IPS-NIHi11 (cell line): Measurements from ENCODE around the gene LPCAT3.
"Not testable (repeated sequence)": the region's sequence is repeated elsewhere in the genome, so short reads cannot be mapped to it uniquely, and the experiment has no call there.

Source experiments
- DNase-seq: peaks from one replicate; pipeline ENCODE4 v3.0.0; 2012; ENCODE audit warnings: mixed read lengths, low spot score

LPCAT3 gene

GRCh38 chr12:7018350-7019042, at the start of gene LPCAT3:
TSS of gene LPCAT3 (minus strand) at chr12:7018476. CDS start at chr12:7018424, 52 bp downstream.
- peak; percentile 98 for DNase-seq

- no peak for DNase-seq
Observed at GRCh38 chr12:7067096-7067495, 48.8 kb upstream of the LPCAT3 start.

GRCh38 chr12:7066596-7066995, 48.3 kb upstream of the LPCAT3 start:
- DNase-seq = no peak

DNA sequence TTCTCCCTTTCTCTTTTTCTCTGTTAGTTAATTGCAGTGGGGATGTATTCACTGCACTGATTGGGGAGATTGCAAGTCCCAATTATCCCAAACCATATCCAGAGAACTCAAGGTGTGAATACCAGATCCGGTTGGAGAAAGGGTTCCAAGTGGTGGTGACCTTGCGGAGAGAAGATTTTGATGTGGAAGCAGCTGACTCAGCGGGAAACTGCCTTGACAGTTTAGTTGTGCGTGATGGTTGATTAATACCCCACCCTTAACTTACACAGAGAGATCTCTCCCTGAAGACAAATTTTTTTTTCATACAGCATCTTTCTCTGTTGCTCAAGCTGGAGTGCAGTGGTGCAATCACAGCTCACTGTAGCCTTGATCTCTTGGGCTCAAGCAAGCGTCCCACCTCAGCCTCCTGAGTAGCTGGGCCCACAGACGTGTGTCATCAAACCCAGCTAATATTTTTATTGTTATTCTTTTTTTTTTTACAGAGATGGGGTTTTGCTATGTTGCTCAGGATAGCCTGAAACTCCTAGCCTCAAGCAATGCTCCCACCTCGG, 46.9 kb upstream of the LPCAT3 start:
- no peak for DNase-seq

DNA sequence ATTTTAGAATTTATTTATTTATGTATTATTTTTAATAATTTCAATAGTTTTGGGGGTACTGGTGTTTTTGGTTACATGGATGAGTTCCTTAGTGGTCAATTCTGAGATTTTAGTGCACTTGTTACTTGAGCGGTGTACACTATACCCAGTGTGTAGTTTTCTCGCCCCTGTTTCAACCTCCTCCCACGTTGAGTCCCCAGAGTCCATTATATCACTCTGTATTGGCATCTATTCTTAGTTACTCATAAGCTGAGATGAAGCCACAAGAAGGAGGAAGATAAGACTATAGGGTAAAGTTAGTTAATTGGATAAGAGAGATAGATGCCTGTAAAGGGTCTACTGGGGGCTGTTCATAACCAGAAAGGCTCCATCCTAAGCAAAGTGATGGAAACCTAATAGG, 46.2 kb upstream of the LPCAT3 start:
- DNase-seq = no peak

DNA sequence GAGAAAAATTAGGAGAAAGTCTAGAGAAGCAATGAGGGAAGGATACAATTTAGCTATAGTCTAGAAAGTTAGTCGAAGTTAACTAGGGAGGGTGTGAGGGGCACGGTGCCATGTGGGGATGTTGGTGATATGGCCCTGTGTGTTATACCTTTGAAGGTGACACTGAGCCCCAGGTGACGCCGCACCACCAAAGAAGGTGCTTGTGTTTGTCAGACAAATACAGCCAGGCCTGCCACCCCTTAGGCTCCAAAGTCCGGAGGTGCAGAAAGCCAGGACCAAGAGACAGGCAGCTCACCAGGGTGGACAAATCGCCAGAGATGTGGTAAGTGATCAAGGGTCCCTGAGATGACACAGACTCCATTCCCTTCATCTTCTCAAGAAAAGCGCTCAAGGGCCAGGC, 43.3 kb upstream of the LPCAT3 start:
- no peak for DNase-seq

DNA sequence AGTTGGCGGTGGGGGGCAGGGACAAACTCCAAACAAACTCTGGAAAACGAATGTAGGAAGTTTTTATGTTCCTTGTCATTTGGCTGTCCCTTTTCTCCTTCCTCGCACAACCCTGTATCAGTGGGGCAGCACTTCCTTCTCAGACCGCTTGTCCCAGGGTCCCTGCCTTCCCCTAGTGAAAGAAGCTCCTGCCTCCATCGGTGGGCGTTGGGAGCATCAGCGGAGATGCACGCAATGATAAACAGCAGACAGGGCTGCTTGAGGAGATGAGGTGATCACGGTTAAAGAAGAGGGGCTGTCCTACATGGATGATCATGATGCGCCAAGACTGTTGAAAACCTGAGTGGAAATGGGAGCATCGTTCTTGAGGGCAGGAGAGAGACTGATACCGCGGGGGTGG, 42.9 kb upstream of the LPCAT3 start:
- DNase-seq = no peak

GRCh38 chr12:7060353-7060954, 42.2 kb upstream of the LPCAT3 start, which contains the start of gene C1S:
TSS of gene C1S (plus strand) at chr12:7060718. CDS start at chr12:7061913, 1,195 bp downstream.
- DNase-seq = peak; percentile 64

- no peak for DNase-seq
Observed at GRCh38 chr12:7059780-7060179, 41.5 kb upstream of the LPCAT3 start.

GRCh38 chr12:7058850-7059395, 40.6 kb upstream of the LPCAT3 start:
- no peak for DNase-seq

DNA sequence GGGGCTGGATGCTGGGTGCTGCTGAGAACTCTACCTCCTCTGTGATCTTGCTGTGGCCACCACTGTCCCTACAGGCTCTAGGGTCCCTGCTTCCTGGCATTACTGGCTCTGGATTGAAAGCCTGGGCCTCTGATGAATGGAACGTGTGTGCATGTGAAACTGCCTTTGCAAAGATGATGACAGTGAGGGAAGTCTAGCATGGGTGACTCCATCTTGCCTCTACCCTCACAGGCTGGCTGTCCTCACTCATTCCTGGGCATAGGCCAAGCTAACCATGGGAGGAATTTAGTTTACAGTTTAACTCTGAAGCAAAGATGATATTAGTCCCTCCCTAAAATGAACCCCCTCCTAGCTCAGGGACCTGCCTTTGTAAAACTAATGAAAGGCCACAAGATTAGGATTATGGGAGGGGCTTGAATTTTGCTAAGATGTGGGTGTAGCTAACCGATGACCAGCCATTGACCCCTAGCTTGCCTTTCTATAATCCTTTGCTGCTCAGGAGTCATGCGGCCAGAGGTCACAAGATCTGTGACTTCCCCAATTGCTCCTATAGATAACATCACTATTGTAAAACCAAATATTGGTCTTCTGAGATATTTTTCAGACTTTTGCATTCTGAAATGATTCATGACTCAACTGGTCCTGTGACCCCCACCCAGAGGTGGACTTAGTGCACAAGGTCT, 40.0 kb upstream of the LPCAT3 start:
- DNase-seq = no peak

GRCh38 chr12:7055736-7056135, 37.5 kb upstream of the LPCAT3 start:
- DNase-seq = not testable (repeated sequence)

- no peak for DNase-seq
Observed at GRCh38 chr12:7054925-7055324, 36.6 kb upstream of the LPCAT3 start.

DNA sequence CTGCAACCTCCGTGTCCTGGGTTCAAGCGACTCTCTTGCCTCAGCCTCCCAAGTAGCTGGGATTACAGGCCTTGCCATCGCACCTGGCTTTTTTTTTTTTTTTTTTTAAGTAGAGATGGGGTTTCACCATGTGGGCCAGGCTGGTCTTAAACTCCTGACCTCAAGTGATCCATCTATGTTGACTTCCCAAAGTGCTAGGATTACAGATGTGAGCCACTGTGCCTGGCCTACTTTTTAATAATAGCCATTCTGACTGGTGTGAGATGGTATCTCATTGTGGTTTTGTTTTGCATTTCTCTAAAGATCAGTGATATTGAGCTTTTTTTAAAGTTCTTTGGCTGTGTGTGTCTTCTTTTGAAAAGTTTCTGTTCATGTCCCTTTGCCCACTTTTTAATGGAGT, 31.7 kb upstream of the LPCAT3 start:
- DNase-seq = not testable (repeated sequence)

GRCh38 chr12:7049445-7049951, 31.2 kb upstream of the LPCAT3 start:
- not testable (repeated sequence) for DNase-seq

GRCh38 chr12:7047306-7047705, 29.0 kb upstream of the LPCAT3 start:
- no peak for DNase-seq

DNA sequence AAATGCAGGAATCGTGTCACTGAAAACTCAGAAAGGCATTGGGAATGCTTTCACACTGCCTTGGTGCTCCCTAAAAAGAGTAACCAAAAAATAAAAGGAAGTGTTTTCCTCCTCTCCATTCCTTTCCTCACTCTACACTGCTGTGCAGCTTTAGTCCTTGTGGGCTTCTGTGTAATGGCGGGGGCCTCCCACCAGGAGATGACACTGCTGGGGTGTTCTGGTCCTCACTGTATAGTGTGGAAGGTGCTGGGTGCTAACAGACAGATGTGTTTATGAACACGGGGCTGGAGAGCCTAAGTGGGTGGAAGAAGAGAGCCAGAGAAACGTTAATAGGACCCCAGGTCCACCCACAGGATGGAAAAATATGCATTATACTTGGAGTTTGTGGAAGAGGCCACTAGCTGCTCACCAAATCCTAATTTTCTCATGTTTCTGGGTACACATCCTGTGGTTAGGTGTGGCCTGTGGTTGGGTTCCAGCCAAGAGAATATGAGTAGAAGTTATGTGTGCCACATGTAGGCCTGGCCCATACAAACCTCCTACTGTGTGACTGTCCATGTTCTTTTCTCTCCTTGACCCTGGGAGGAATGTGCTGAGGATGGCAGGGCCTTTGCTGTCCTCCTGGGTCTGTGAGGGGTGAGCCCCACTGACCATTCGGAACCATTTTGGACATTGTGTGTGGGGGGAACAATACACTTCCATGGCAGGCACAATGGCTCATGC, 28.3 kb upstream of the LPCAT3 start:
- no peak for DNase-seq

DNA sequence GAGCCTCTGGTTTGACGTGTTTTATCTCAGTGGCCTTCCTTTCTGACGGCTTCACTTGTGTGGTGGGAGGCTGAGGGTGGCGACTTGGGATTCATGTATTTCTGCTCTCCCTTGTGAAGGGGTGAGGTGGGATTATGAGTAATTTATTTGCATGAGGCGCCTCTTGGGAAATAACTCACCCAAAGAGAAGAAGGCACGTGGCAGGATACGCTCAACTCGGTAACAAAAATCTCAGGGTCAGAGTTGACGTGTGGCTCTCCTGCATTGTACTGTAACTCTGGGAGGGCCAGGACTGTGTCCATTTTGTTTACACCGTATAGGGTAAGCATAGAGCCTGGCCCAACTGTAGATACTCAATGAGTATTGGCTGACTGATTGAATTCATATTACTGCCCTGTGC, 27.6 kb upstream of the LPCAT3 start:
- DNase-seq = no peak

DNA sequence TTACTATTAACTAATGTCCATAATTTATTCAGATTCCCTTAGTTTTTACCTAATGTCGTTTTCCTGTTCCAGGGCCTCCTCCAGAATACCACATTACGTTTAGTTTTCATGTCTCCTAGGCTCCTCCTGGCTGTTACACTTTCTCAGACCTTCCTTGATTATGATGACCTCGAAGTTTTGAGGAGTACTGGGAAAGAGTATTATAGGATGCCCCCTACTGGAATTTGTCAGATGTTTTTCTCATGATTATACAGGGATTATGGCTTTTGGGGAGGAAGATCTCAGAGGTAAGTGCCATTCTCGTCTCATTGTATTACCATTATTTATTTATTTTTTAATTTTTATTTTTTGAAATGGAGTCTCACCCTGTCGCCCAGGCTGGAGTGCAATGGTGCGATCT, 24.6 kb upstream of the LPCAT3 start:
- peak; percentile 52 for DNase-seq

GRCh38 chr12:7039403-7039802, 21.1 kb upstream of the LPCAT3 start:
- no peak for DNase-seq

- DNase-seq = no peak
Observed at GRCh38 chr12:7038591-7038990, 20.3 kb upstream of the LPCAT3 start.

- not testable (repeated sequence) for DNase-seq
Observed at GRCh38 chr12:7037411-7037810, 19.1 kb upstream of the LPCAT3 start.
